Sciatic nerve (tissue), 2 donors: ENCODE data around the gene GPALPP1. TPM values are rescaled to one million over a fixed set of nuclear protein-coding genes. Genes with fewer than 3 reads are reported as not detected.
"Not testable (repeated sequence)": the region's sequence is repeated elsewhere in the genome, so short reads cannot be mapped to it uniquely, and the experiment has no call there.

ENCODE experiments used
- ATAC-seq: fragments of 200-7000 bp; cut with Tn5 transposase; one replicate; pipeline ENCODE4 v1.9.1; 2020; ENCODE audit warnings: mild to moderate bottlenecking, moderate library complexity
- DNase-seq: peaks from one replicate; pipeline ENCODE4 v3.0.0-alpha.2; 2020; ENCODE audit warnings: low spot score
- intact Hi-C: fragments of 100-400 bp; cut with DNase I; formaldehyde crosslinking; loops from one replicate; pipeline ENCODE4 v1.14.2; 2022
- total RNA-seq: library from RNA; stranded (reverse); fragmentation: NEBNext Ultra II Directional; extraction: Animal tissue kit (Norgen Biotek cat#: 25700); gene quantifications from one replicate; pipeline ENCODE4 v1.2.1, GENCODE V29; 2021
- donor health status: DM: no; HTN: no; CAD: no.
- donor health status: DM: no; HTN: no; CAD: no.

Gene GPALPP1
- total RNA-seq, 1 donor from 2014 or later, result 35.0 TPM

GRCh38 chr13:44989941-44990340 is 603 bp downstream of the GPALPP1 start:
- peak; percentile 14 for ATAC-seq
- intact Hi-C loops, result no loop called here
- DNase-seq, result no peak

- DNase-seq (no peak), ATAC-seq (no peak)
- intact Hi-C loops, result no loop called here
Measured at GRCh38 chr13:45003417-45003816, 14.1 kb downstream of the GPALPP1 start.

GRCh38 chr13:45004096-45004495 is 14.8 kb downstream of the GPALPP1 start:
- DNase-seq, result no peak
- intact Hi-C loops, result no loop called here
- no peak for ATAC-seq

- ATAC-seq (no peak), DNase-seq (no peak)
- intact Hi-C loops, result no loop called here
Measured at GRCh38 chr13:45007225-45007624, 17.9 kb downstream of the GPALPP1 start.

DNA sequence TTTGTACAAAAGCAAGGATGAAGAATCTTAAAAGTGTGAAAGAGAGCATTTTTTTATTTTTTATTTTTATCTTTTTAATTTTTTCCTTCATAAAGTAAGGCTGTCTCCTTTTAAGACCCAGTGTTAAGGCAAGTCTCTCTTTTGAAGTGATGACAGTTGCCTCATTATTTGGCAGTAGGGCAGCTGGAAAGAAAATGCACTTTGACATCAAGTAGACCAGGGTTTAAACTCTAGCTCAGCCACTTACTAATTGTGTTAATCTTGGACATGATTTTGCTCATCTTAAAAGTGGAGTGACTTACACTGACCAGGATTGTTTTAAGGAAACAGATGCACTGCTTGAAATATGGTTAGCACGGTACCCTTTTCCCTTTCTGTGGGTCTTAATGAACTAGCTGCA is 18.5 kb downstream of the GPALPP1 start:
- DNase-seq, result no peak
- intact Hi-C loops, result no loop called here

GRCh38 chr13:45011198-45011597 is 21.9 kb downstream of the GPALPP1 start:
- no peak for DNase-seq
- intact Hi-C loops, result no loop called here

More for the DNA sequence above, 18.5 kb downstream of the GPALPP1 start:
- no peak for ATAC-seq

DNA sequence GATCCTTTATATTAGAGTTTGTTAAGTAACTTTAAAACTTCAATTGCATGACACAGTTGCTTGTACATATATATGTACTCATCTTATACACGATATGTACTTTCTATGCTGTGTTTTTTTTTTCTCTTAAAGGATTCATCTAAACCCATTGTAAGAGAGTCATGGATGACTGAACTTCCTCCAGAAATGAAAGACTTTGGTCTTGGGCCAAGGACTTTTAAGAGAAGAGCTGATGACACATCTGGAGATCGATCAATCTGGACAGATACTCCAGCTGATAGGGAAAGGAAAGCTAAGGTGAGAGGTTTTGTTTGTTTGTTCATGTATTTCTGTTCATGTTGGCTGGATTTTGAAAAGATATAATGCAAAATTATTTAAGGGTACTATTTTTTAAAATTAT is 26.0 kb downstream of the GPALPP1 start:
- intact Hi-C loops, result no loop called here
- ATAC-seq (no peak), DNase-seq (no peak)

More at GRCh38 chr13:45011198-45011597, 21.9 kb downstream of the GPALPP1 start:
- no peak for ATAC-seq

DNA sequence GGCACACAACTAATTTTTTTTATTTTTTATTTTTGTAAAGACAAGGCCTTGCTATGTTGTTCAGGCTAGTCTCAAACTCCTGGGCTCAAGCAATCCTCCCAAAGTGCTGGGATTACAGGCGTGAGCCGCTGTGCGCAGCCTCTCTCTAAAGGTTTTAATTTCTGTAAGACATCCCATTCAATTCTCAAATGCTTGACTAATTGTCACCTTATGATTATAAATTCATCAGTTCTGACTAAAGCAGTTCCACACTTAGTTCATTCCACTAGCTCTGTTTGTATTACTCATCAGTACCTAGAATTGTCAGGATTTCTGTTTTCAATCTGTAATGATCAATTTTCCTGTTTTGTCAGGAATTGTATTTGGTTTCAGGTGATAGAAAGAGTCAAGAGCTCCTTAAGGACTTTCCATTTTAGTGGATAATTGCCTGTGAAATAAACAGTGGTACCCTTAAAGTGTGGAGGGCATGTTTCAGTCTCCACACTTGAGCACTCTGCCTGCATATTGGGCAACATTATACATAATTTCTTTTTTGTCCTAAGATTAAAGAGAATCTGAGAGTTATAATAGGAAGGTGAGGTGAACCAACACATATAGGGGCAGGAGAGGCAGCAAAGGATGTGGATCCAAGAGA is 27.6 kb downstream of the GPALPP1 start:
- ATAC-seq (no peak), DNase-seq (no peak)
- intact Hi-C loops, result no loop called here

GRCh38 chr13:45019981-45020380 is 30.6 kb downstream of the GPALPP1 start:
- ATAC-seq, intact Hi-C loops, DNase-seq: not testable (repeated sequence)

GRCh38 chr13:45021250-45021649 is 31.9 kb downstream of the GPALPP1 start:
- ATAC-seq (no peak), DNase-seq (no peak)
- intact Hi-C loops, result no loop called here

DNA sequence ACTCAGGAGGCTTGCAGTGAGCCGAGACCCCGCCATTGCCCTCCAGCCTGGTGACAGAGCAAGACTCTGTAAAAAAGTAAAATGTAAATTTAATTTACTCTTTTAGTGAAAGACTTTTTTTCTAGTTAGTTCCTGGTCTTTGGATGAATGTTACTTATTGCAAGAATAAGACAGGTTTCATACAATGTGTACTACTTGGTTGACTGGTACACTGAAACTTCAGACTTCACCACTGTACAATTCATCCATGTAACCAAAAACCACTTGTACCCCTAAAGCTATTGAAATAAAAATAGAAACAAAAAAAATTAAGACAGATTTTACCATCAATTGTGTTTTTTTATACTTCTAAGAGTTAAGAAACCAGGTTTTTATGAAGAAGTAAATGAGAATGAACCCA is 35.5 kb downstream of the GPALPP1 start:
- no peak for ATAC-seq
- intact Hi-C loops, result no loop called here
- DNase-seq, result no peak

DNA sequence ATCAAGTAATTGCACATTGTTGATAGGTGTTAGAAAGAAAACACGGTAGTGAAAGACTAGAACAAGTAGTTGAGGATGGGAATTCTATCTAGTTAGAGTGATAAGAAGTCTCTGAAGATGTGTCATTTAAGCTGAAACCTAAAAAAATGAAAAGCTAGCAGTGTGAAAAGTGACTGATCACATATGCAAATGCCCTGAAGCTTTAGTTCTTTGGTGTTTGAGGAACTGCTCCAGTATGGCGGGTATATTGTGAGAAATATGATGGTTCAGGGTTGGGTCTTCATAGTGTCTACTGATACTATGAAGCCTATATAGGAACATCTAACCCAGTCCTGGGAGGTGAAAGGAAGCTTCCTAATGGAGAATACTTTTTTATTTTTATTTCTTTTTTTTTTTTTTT is 45.0 kb downstream of the GPALPP1 start:
- ATAC-seq (no peak), DNase-seq (no peak)
- intact Hi-C loops, result no loop called here

DNA sequence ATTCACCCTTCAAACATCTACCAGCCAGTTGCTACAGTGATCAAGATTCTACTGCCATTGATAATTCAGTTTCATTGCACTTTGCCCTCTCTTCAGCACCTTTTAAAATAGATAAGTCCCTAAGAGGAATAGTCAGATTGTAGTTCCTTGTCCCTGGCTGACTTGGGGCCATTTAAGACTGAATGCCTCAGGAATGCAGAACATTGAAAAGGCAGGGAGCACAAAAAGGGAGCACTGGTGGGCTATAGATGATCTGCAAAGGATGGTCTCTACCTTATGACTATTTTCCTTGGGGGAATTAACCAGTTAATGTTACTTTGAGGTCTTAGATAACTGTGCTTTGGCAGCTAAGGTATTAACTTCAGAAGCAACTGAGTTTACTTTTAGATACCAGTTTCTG is 46.9 kb downstream of the GPALPP1 start:
- no peak for ATAC-seq
- DNase-seq, result no peak
- intact Hi-C loops, result no loop called here

DNA sequence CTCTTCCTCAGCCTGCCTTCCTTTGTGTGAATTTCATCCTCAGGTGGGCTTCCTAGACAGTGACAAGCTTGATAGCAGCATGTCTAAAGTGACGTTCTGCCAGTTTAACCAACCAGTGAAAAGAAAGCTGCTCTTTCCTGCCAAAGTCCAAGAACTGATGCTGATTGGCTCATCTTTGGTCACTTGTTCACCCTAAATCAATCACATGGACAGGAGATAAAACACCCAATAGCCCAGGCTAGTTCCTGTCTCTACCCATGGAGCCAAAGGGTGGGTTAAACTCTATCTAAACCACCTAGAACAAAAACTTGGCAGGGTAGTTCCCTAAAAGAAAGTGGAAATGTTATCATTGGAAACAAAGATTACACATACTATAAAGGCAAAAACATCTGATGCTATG is 50.8 kb downstream of the GPALPP1 start:
- DNase-seq (no peak), ATAC-seq (no peak)
- intact Hi-C loops, result loop anchor here (5.0 kb wide), 1 partner anchor 272 kb away; no protein-coding TSS in a partner anchor

GRCh38 chr13:45040622-45041021 is 51.3 kb downstream of the GPALPP1 start:
- intact Hi-C loops, result loop anchor here (5.0 kb wide), 1 partner anchor 272 kb away; no protein-coding TSS in a partner anchor
- no peak for ATAC-seq
- no peak for DNase-seq

- DNase-seq (no peak), ATAC-seq (no peak)
- intact Hi-C loops, result loop anchor here (5.0 kb wide), 1 partner anchor 270 kb away; no protein-coding TSS in a partner anchor
Measured at GRCh38 chr13:45042539-45042938, 53.2 kb downstream of the GPALPP1 start.

- no peak for DNase-seq
- no peak for ATAC-seq
- intact Hi-C loops, result no loop called here
Measured at GRCh38 chr13:45046445-45046844, 57.1 kb downstream of the GPALPP1 start.

- ATAC-seq (peak; percentile 95), DNase-seq (peak; percentile 87)
- intact Hi-C loops, result no loop called here
Measured at GRCh38 chr13:45047394-45048310, 58.3 kb downstream of the GPALPP1 start.

DNA sequence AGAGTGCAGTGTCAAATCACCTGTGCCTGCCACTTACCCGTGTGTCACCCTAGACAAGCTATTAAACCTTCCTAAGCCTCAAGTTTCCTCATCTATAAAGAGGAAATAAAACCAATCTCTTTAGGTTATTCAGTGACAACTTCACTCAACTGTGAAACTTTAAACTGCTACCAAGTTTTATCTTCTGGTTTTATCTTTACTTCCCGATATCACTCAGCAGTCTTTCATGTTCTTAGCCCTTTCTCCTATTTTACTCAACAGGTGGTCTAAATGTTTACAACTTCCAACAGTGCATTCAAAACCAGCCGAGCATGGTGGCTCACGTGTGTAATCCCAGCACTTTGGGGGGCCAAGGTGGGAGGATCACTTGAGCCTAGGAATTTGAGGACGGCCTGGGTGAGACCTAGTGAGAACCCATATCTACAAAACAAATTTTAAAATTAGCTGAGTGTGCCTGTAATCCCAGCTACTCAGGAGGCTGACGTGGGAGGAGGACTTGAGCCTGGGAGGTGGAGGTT is 59.6 kb downstream of the GPALPP1 start:
- intact Hi-C loops, result no loop called here
- DNase-seq (no peak), ATAC-seq (no peak)

- DNase-seq (no peak), ATAC-seq (no peak)
- intact Hi-C loops, result no loop called here
Measured at GRCh38 chr13:45049478-45049877, 60.1 kb downstream of the GPALPP1 start.
